Esophagus squamous epithelium (tissue), 4 donors: ENCODE data around the gene DOCK2.

ENCODE experiments used
- POLR2A ChIP-seq, 4 donors: fragments of 450-650 bp; IDR thresholded peaks; one replicate each; pipeline ENCODE4 v1.6.1; 2017; ENCODE audit warnings: antibody characterized with exemption in 4 of 4, mild to moderate bottlenecking in 4 of 4, moderate library complexity in 3 of 4
- TF ChIP-seq, protein P1 (sequence below), 6 experiments: fragments of 450-650 bp in 4 of 6; fragments of 200-600 bp in 2 of 6; sonication (generic) in 2 of 6; IDR thresholded peaks; one replicate each; pipeline ENCODE4 v1.5.1; 2016 to 2019; ENCODE audit warnings: antibody characterized with exemption in 6 of 6, mild to moderate bottlenecking in 4 of 6, moderate library complexity in 4 of 6

DNA sequence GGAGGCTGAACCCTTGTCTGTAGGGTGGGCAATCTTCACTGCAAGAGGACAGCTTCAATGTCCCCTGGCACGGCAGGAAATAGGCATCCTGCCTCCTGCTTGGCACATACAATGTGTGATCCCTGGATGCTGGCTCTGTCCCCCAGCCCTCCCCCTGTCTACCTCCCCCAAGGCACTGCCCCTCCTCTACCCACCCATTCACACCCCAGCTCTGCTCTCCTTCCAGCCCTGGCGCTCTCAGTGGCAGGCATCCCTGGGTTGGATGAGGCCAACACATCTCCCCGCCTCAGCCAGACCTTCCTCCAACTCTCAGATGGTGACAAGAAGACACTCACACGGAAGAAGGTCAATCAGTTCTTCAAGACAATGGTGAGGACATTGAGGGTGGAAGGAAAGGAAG is 444.5 kb downstream of the DOCK2 start:
- TF ChIP-seq, protein P1, sequence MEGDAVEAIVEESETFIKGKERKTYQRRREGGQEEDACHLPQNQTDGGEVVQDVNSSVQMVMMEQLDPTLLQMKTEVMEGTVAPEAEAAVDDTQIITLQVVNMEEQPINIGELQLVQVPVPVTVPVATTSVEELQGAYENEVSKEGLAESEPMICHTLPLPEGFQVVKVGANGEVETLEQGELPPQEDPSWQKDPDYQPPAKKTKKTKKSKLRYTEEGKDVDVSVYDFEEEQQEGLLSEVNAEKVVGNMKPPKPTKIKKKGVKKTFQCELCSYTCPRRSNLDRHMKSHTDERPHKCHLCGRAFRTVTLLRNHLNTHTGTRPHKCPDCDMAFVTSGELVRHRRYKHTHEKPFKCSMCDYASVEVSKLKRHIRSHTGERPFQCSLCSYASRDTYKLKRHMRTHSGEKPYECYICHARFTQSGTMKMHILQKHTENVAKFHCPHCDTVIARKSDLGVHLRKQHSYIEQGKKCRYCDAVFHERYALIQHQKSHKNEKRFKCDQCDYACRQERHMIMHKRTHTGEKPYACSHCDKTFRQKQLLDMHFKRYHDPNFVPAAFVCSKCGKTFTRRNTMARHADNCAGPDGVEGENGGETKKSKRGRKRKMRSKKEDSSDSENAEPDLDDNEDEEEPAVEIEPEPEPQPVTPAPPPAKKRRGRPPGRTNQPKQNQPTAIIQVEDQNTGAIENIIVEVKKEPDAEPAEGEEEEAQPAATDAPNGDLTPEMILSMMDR (IDR thresholded peaks at IDR 0.05), result no peak
- TF ChIP-seq POLR2A (IDR thresholded peaks at IDR 0.05), result no peak
